HEK293 (cell line): ENCODE measurements around the gene B4GALNT2.

Experiments used
- CTCF ChIA-PET: fragments of 350-600 bp; formaldehyde crosslinking; extraction: SDS; loops from one replicate; lab custom pipeline; 2021; ENCODE audit warnings: antibody characterized with exemption; lab: Yijun Ruan, JAX
- POLR2A ChIA-PET: fragments of 300-600 bp; formaldehyde crosslinking; extraction: SDS; loops from one replicate; lab custom pipeline; 2020; ENCODE audit warnings: antibody characterized with exemption, inconsistent platforms; lab: Yijun Ruan, JAX
- H3K27ac ChIP-seq: fragments of 200-500 bp; sonication (Bioruptor generic); 2 replicates; pipeline ENCODE4 v1.5.1; 2014; ENCODE audit warnings: low read depth, low read length, control low read depth, inconsistent platforms; ENCODE audit errors: extremely low read depth
- H3K36me3 ChIP-seq, 2 experiments: fragments of 200-500 bp in 1 of 2; sonication (Bioruptor generic) in 1 of 2; 1 replicate in 1 of 2; 2 replicates in 1 of 2; pipeline ENCODE4 v1.5.1; 2014 to 2017; ENCODE audit warnings: inconsistent platforms in 2 of 2, low read length in 2 of 2; ENCODE audit not compliant: control insufficient read depth in 2 of 2, insufficient read depth in 1 of 2
- H3K4me1 ChIP-seq: fragments of 200-500 bp; sonication (Bioruptor generic); 2 replicates; pipeline ENCODE4 v1.5.1; 2014; ENCODE audit warnings: mild to moderate bottlenecking, low read length, inconsistent platforms; ENCODE audit not compliant: control insufficient read depth, insufficient read depth
- H3K4me3 ChIP-seq: 2 replicates; pipeline ENCODE4 v1.5.1; 2011; ENCODE audit warnings: low read depth, mild to moderate bottlenecking, control low read depth, low read length, moderate library complexity
- H3K9me3 ChIP-seq: fragments of 200-500 bp; sonication (Bioruptor generic); 2 replicates; pipeline ENCODE4 v1.5.1; 2014; ENCODE audit warnings: low read depth, low read length, inconsistent platforms; ENCODE audit not compliant: control insufficient read depth, insufficient read depth
- GLIS2 ChIP-seq: fragments of 450-650 bp; formaldehyde crosslinking; IDR thresholded peaks from 2 replicates; pipeline ENCODE4 v1.5.1; 2016; ENCODE audit warnings: missing biosample characterization, missing genetic modification characterization
- HOXA7 ChIP-seq: sonication (generic); formaldehyde crosslinking; IDR thresholded peaks from 2 replicates; pipeline ENCODE4 v1.8.1; 2022; ENCODE audit warnings: missing genetic modification reagents, borderline replicate concordance
- OSR2 ChIP-seq: fragments of 450-650 bp; formaldehyde crosslinking; IDR thresholded peaks from 2 replicates; pipeline ENCODE4 v1.5.1; 2016; ENCODE audit warnings: missing biosample characterization, missing genetic modification characterization
- PRDM2 ChIP-seq: fragments of 450-650 bp; formaldehyde crosslinking; IDR thresholded peaks from 2 replicates; pipeline ENCODE4 v1.5.1; 2016; ENCODE audit warnings: missing biosample characterization, missing genetic modification characterization, borderline replicate concordance
- PRDM6 ChIP-seq: fragments of 450-650 bp; formaldehyde crosslinking; IDR thresholded peaks from 2 replicates; pipeline ENCODE4 v1.5.1; 2017; ENCODE audit warnings: missing biosample characterization, missing genetic modification characterization
- ZBTB20 ChIP-seq: fragments of 450-650 bp; formaldehyde crosslinking; IDR thresholded peaks from 2 replicates; pipeline ENCODE4 v1.5.1; 2016; ENCODE audit warnings: missing biosample characterization, missing genetic modification characterization
- ZBTB7A ChIP-seq: fragments of 450-650 bp; formaldehyde crosslinking; IDR thresholded peaks from 2 replicates; pipeline ENCODE4 v1.5.1; 2016; ENCODE audit warnings: low read depth, missing biosample characterization, missing genetic modification characterization
- ZNF121 ChIP-seq: fragments of 450-650 bp; formaldehyde crosslinking; IDR thresholded peaks from 2 replicates; pipeline ENCODE4 v1.5.1; 2016; ENCODE audit warnings: missing biosample characterization, missing genetic modification characterization
- ZNF23 ChIP-seq: fragments of 450-650 bp; formaldehyde crosslinking; IDR thresholded peaks from 2 replicates; pipeline ENCODE4 v1.5.1; 2016; ENCODE audit warnings: missing biosample characterization, missing genetic modification characterization, borderline replicate concordance
- ZNF350 ChIP-seq: fragments of 450-650 bp; formaldehyde crosslinking; IDR thresholded peaks from 2 replicates; pipeline ENCODE4 v1.5.0; 2017; ENCODE audit warnings: missing biosample characterization, mild to moderate bottlenecking, missing genetic modification characterization
- ZNF473 ChIP-seq: fragments of 450-650 bp; formaldehyde crosslinking; IDR thresholded peaks from 2 replicates; pipeline ENCODE4 v1.5.1; 2017; ENCODE audit warnings: missing biosample characterization, missing genetic modification characterization
- ZNF596 ChIP-seq: fragments of 450-650 bp; IDR thresholded peaks from 2 replicates; pipeline ENCODE4 v1.5.0; 2018; ENCODE audit warnings: missing biosample characterization, mild to moderate bottlenecking, missing genetic modification characterization, moderate library complexity
- ZSCAN23 ChIP-seq: fragments of 450-650 bp; formaldehyde crosslinking; IDR thresholded peaks from 2 replicates; pipeline ENCODE4 v1.5.1; 2016; ENCODE audit warnings: missing biosample characterization, missing genetic modification characterization
- TF ChIP-seq, protein P1 (sequence below): fragments of 450-650 bp; formaldehyde crosslinking; IDR thresholded peaks from 2 replicates; pipeline ENCODE4 v1.5.1; 2017; ENCODE audit warnings: missing biosample characterization, missing genetic modification characterization
- TF ChIP-seq, protein P2 (sequence below): IDR thresholded peaks from 2 replicates; pipeline ENCODE4 v1.6.1; 2011; ENCODE audit warnings: mild to moderate bottlenecking, low read depth, low read length, borderline replicate concordance
- TF ChIP-seq, protein P3 (sequence below): fragments of 450-650 bp; formaldehyde crosslinking; IDR thresholded peaks from 2 replicates; pipeline ENCODE4 v1.5.1; 2016; ENCODE audit warnings: missing biosample characterization, missing genetic modification characterization, low read depth
- TF ChIP-seq, protein P4 (sequence below): fragments of 450-650 bp; formaldehyde crosslinking; conservative IDR thresholded peaks from 2 replicates; pipeline ENCODE4 v1.5.1; 2016; ENCODE audit warnings: low read depth, missing biosample characterization, missing genetic modification characterization

Gene B4GALNT2

DNA sequence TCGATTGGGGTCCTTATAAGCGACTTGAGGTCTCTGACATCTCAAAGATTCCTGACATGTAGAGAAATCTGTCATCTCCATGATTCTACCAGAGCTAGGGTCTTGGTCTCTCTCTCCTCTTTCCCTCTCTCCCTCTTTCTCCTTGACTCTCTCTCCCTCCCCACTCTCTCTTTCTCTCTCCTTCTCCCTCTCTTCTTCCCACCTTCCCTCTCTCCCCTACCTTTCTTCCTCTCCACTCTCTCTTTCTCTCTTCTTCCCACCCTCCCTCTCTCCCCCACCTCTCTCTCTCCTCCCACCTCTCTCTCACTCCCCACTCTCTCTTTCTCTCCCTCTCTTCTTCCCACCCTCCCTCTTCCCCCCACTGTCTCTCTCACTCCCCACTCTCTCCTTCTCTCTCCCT lies 32.6 kb downstream of the B4GALNT2 start (continued):
- TF ChIP-seq OSR2 (tag by site-specific recombination) (no peak), ZBTB7A (tag by site-specific recombination) (no peak), ZNF23 (tag by site-specific recombination) (no peak), ZNF350 (tag by site-specific recombination) (no peak), PRDM2 (no peak), PRDM6 (tag by site-specific recombination) (no peak), GLIS2 (tag by site-specific recombination) (no peak), ZNF596 (tag by site-specific recombination) (0 out of 2 replicates have a peak, but pooled peaks have one; percentile 39), ZNF121 (tag by site-specific recombination) (no peak)
- TF ChIP-seq, protein P1, sequence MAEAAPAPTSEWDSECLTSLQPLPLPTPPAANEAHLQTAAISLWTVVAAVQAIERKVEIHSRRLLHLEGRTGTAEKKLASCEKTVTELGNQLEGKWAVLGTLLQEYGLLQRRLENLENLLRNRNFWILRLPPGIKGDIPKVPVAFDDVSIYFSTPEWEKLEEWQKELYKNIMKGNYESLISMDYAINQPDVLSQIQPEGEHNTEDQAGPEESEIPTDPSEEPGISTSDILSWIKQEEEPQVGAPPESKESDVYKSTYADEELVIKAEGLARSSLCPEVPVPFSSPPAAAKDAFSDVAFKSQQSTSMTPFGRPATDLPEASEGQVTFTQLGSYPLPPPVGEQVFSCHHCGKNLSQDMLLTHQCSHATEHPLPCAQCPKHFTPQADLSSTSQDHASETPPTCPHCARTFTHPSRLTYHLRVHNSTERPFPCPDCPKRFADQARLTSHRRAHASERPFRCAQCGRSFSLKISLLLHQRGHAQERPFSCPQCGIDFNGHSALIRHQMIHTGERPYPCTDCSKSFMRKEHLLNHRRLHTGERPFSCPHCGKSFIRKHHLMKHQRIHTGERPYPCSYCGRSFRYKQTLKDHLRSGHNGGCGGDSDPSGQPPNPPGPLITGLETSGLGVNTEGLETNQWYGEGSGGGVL (tag by site-specific recombination), result 0 out of 2 replicates have a peak, but pooled peaks have one; percentile 12
- TF ChIP-seq, protein P2, sequence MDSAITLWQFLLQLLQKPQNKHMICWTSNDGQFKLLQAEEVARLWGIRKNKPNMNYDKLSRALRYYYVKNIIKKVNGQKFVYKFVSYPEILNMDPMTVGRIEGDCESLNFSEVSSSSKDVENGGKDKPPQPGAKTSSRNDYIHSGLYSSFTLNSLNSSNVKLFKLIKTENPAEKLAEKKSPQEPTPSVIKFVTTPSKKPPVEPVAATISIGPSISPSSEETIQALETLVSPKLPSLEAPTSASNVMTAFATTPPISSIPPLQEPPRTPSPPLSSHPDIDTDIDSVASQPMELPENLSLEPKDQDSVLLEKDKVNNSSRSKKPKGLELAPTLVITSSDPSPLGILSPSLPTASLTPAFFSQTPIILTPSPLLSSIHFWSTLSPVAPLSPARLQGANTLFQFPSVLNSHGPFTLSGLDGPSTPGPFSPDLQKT, result no peak

DNA sequence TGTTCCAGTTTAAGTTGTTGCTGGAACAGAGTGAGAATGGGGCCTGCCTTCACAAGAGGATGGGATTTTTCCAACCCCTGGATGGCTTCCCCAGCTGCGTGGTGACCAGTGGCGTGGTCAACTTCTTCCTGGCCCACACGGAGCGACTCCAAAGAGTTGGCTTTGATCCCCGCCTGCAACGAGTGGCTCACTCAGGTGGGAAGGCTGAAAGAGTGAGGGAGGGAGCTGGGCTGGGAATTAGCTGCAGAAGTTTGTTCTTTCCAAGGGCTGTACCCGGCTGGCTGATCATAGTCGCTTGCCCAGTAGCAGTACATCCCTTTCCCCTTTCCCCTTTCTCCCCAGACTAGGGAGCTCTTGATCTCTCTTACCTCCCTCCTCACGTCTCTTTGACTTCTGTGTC lies 36.1 kb downstream of the B4GALNT2 start:
- H3K36me3 ChIP-seq, result no peaks in the 10 kb centered on the region
- H3K4me3 ChIP-seq, result no peak overlapping the region
- H3K9me3 ChIP-seq, result no peaks in the 10 kb centered on the region
- no peak for TF ChIP-seq ZNF473 (tag by site-specific recombination)
- no peak for TF ChIP-seq ZBTB20 (tag by site-specific recombination)
- TF ChIP-seq, protein P3, sequence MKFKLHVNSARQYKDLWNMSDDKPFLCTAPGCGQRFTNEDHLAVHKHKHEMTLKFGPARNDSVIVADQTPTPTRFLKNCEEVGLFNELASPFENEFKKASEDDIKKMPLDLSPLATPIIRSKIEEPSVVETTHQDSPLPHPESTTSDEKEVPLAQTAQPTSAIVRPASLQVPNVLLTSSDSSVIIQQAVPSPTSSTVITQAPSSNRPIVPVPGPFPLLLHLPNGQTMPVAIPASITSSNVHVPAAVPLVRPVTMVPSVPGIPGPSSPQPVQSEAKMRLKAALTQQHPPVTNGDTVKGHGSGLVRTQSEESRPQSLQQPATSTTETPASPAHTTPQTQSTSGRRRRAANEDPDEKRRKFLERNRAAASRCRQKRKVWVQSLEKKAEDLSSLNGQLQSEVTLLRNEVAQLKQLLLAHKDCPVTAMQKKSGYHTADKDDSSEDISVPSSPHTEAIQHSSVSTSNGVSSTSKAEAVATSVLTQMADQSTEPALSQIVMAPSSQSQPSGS (tag by site-specific recombination), result no peak
- no peak for TF ChIP-seq HOXA7 (CRISPR knock-in tag)
- TF ChIP-seq, protein P4, sequence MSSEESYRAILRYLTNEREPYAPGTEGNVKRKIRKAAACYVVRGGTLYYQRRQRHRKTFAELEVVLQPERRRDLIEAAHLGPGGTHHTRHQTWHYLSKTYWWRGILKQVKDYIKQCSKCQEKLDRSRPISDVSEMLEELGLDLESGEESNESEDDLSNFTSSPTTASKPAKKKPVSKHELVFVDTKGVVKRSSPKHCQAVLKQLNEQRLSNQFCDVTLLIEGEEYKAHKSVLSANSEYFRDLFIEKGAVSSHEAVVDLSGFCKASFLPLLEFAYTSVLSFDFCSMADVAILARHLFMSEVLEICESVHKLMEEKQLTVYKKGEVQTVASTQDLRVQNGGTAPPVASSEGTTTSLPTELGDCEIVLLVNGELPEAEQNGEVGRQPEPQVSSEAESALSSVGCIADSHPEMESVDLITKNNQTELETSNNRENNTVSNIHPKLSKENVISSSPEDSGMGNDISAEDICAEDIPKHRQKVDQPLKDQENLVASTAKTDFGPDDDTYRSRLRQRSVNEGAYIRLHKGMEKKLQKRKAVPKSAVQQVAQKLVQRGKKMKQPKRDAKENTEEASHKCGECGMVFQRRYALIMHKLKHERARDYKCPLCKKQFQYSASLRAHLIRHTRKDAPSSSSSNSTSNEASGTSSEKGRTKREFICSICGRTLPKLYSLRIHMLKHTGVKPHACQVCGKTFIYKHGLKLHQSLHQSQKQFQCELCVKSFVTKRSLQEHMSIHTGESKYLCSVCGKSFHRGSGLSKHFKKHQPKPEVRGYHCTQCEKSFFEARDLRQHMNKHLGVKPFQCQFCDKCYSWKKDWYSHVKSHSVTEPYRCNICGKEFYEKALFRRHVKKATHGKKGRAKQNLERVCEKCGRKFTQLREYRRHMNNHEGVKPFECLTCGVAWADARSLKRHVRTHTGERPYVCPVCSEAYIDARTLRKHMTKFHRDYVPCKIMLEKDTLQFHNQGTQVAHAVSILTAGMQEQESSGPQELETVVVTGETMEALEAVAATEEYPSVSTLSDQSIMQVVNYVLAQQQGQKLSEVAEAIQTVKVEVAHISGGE (tag by site-specific recombination), result no peak
- TF ChIP-seq ZSCAN23 (tag by site-specific recombination), result no peak
- H3K27ac ChIP-seq, result no peak overlapping the region
- ChIA-PET POLR2A (no interaction called here), CTCF (interaction anchor here (1.1 to 1.5 kb wide), 2 partner anchors 11 to 490 kb away, joined by 4 to 5 read pairs; no protein-coding TSS in a partner anchor)
- H3K4me1 ChIP-seq, result no peaks in the 10 kb centered on the region
